Hematopoietic multipotent progenitor cell treated with erythropoietin and hydrocortisone succinate and interleukin-3 and kit ligand, for 8 days (in vitro differentiated cells): ENCODE measurements around the gene POC5.
"Not testable (repeated sequence)": the region's sequence is repeated elsewhere in the genome, so short reads cannot be mapped to it uniquely, and the experiment has no call there.

Experiments
- DNase-seq: peaks from one replicate; pipeline ENCODE4 v3.0.0-alpha.2; 2015

The POC5 gene

GRCh38 chr5:75701856-75702255, 15.4 kb downstream of the POC5 start:
- DNase-seq = no peak

GRCh38 chr5:75695472-75696351, 21.5 kb downstream of the POC5 start:
- DNase-seq = not testable (repeated sequence)

GRCh38 chr5:75694781-75695180, 22.5 kb downstream of the POC5 start:
- no peak for DNase-seq

- no peak for DNase-seq
Measured at GRCh38 chr5:75690669-75691068, 26.6 kb downstream of the POC5 start.

- DNase-seq = no peak
Measured at GRCh38 chr5:75686480-75686879, 30.8 kb downstream of the POC5 start.

GRCh38 chr5:75685141-75685540, 32.1 kb downstream of the POC5 start:
- DNase-seq = no peak

GRCh38 chr5:75681125-75681830, 36.0 kb downstream of the POC5 start:
- peak; percentile 71 for DNase-seq

- DNase-seq = no peak
Measured at GRCh38 chr5:75678155-75678554, 39.1 kb downstream of the POC5 start.

- DNase-seq = no peak
Measured at GRCh38 chr5:75677607-75678006, 39.6 kb downstream of the POC5 start.

- no peak for DNase-seq
Measured at GRCh38 chr5:75675783-75676182, 41.5 kb downstream of the POC5 start.

- DNase-seq = no peak
Measured at GRCh38 chr5:75672616-75673015, 44.6 kb downstream of the POC5 start.

GRCh38 chr5:75671506-75671905, 45.7 kb downstream of the POC5 start:
- no peak for DNase-seq

- no peak for DNase-seq
Measured at GRCh38 chr5:75670577-75670976, 46.7 kb downstream of the POC5 start.

- DNase-seq = peak; percentile 90
Measured at GRCh38 chr5:75668977-75669689, 48.1 kb downstream of the POC5 start.

- DNase-seq = no peak
Measured at GRCh38 chr5:75668445-75668844, 48.8 kb downstream of the POC5 start.

GRCh38 chr5:75667586-75667985, 49.7 kb downstream of the POC5 start:
- DNase-seq = peak; percentile 47

- no peak for DNase-seq
Measured at GRCh38 chr5:75666801-75667200, 50.4 kb downstream of the POC5 start.

- no peak for DNase-seq
Measured at GRCh38 chr5:75664979-75665378, 52.3 kb downstream of the POC5 start.

- no peak for DNase-seq
Measured at GRCh38 chr5:75663579-75664284, 53.5 kb downstream of the POC5 start.

- no peak for DNase-seq
Measured at GRCh38 chr5:75662061-75662460, 55.2 kb downstream of the POC5 start.

GRCh38 chr5:75660678-75661465, 56.4 kb downstream of the POC5 start:
- no peak for DNase-seq
